ENCODE measurements around the gene TDRD7.

Gene TDRD7

DNA sequence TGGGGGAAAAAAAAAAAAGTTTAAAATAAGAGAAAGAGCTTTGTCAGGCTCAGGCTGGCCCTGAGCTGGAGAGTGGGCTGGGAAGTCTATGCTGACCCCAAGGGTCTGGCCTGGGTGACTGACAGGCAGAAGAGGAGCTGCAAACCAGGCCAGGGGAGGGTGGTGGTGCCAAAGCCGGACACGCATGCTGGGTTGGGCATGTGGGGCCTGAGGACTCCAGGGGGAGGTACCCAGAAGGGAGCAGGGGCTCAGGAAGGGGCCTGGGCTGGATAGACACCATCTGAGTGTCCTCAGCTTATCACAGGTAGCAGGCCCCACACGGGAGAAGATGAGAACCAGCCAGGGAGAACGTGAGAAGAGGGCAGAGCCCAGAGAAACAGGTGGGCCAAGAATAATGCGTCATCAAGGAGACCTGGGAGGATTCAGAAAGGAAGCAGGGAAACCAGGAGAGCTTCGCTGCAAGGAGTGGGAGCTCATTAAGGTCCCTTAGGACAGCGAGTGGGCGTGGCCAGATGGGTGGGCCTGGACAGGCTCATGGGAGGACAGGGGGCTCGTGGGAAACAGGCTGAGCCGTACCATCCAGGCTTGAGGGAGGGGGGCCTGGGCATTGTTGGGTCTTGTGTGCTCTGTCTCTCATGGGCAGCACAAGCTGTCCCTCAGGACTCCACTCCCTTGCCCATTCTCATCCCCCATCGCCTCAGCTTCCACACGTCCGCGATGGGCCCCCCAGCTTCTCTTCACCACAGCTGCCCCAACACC, 105.6 kb downstream of the TDRD7 start:
- TF ChIP-seq, protein P1, sequence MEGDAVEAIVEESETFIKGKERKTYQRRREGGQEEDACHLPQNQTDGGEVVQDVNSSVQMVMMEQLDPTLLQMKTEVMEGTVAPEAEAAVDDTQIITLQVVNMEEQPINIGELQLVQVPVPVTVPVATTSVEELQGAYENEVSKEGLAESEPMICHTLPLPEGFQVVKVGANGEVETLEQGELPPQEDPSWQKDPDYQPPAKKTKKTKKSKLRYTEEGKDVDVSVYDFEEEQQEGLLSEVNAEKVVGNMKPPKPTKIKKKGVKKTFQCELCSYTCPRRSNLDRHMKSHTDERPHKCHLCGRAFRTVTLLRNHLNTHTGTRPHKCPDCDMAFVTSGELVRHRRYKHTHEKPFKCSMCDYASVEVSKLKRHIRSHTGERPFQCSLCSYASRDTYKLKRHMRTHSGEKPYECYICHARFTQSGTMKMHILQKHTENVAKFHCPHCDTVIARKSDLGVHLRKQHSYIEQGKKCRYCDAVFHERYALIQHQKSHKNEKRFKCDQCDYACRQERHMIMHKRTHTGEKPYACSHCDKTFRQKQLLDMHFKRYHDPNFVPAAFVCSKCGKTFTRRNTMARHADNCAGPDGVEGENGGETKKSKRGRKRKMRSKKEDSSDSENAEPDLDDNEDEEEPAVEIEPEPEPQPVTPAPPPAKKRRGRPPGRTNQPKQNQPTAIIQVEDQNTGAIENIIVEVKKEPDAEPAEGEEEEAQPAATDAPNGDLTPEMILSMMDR (IDR thresholded peaks at IDR 0.05): no peak
- no peak for TF ChIP-seq ZFX (IDR thresholded peaks at IDR 0.05; ENCODE audit: borderline replicate concordance)
- H3K27ac ChIP-seq: no peak overlapping the region

DNA sequence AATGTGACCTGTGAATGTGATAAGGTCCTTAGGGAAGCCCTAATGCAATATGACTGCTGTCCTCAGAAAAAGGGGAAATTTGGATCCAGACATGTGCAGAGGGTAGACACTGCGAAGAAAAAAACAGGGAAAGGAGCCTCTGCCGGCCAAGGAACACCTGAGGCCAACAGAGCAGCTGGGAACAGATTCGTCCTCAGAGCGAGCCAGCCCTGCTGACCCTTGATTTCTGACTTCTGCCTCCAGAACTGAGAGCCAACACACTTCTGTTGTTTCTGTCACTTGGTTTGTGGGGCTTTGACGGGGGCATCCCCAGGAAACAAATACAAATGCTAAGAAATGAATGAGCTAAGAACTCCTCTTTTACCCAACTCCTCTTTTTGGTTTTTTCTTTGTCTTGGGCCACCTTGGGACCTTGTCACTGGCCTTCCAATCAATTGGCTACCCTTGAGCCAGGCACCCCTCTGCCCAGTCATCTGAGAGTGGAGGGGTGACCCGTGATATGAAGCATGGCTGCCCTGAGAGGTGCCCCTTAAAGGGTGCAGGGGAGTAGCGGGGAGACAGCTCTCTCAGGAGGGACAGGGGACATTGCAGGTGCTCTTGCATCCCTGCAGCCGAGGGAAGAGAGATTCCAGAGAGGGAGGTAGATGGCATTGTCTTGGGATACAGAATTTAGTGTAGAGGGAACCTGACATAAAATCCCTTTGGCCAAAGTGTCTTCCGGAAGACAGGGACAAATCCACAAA, 106.4 kb downstream of the TDRD7 start:
- TF ChIP-seq, protein P1 (IDR thresholded peaks at IDR 0.05): no peak
- TF ChIP-seq ZFX (IDR thresholded peaks at IDR 0.05; ENCODE audit: borderline replicate concordance): no peak

DNA sequence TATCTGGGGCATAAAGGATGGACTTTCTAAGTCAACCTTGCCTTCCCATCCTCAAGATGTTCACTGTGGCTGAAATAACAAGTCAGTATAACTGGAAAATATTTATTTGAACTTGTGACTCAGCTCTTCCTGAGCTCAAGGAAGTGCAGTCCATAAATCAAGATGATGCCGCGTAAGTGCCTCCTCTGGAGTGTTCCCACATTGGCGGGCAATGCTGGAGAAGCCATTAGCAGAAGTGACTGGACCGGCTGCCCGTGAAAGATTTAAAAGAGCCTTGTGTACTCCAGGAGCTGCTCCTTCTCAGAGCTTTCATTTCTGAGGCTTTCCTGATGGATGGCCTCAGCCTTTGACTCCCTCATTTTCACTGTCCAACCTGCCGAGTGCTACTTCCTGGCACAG, 107.0 kb downstream of the TDRD7 start:
- no peak overlapping the region for H3K27ac ChIP-seq
- TF ChIP-seq ZFX (IDR thresholded peaks at IDR 0.05; ENCODE audit: borderline replicate concordance): no peak
- TF ChIP-seq, protein P1 (IDR thresholded peaks at IDR 0.05): no peak

More for the DNA sequence above, 106.4 kb downstream of the TDRD7 start:
- no peak overlapping the region for H3K27ac ChIP-seq

DNA sequence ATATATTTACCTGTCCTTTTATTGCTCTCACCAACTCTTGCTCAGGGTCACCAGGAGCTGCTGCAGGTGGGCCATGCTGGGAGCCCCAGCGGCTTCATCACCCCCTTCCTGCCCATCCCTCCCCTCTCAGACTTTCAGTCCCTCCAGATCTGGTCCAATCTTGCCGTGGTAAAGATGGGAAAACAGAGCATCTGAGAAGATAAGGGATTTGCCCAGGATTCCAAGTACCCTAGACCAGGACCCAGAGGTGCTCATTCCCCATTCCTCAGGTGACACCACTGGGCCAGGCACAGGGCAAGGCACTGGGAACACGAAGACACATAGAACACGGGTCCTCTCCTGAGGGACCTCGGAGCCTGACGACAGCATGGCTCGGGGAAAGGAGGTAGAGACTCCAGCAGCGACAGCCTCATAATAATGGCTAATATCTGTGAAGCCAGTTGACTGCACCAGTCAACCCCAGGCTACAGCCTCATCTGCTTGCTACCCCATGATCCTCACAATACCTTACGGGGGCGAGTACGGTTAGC, 107.6 kb downstream of the TDRD7 start:
- TF ChIP-seq ZFX (IDR thresholded peaks at IDR 0.05; ENCODE audit: borderline replicate concordance): no peak
- TF ChIP-seq, protein P1 (IDR thresholded peaks at IDR 0.05): no peak
- H3K27ac ChIP-seq: no peak overlapping the region

DNA sequence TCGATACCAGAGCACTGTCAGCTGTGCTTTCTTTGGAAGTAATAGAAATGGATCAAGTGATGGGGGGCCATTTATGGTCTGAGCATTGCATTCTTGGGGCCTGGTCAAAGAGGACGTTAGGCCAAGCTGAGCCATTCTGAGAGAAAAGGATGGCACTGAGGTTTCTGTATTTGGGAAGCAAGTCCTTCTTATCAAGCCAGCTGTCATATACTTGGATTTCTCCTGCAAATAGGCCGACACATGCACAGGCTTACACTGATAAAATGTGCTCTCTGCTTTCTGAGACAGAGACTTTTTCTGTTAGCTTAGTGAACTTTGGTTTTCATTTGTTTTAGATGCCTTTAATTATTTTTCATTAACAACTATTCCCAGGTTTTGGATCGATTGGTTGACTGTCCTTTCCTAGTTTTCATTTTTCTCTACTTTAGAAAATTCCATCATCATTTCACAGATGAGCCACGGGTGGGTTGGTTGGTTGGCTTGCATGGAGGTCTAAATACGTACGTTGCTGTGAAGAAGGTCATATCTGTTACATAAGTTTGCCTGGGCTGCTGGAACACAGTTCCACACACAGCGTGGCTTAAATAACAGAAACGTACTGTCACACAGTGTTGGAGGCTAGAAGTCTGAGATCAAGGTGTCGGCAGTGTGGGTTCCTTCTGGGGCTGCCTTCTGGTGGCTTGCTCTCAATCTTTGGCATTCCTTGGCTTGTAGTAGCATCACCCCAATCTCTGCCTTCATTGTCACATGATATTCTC, 109.9 kb downstream of the TDRD7 start:
- H3K27ac ChIP-seq: no peak overlapping the region
- TF ChIP-seq ZFX (IDR thresholded peaks at IDR 0.05; ENCODE audit: borderline replicate concordance): no peak
- TF ChIP-seq, protein P1 (IDR thresholded peaks at IDR 0.05): no peak

DNA sequence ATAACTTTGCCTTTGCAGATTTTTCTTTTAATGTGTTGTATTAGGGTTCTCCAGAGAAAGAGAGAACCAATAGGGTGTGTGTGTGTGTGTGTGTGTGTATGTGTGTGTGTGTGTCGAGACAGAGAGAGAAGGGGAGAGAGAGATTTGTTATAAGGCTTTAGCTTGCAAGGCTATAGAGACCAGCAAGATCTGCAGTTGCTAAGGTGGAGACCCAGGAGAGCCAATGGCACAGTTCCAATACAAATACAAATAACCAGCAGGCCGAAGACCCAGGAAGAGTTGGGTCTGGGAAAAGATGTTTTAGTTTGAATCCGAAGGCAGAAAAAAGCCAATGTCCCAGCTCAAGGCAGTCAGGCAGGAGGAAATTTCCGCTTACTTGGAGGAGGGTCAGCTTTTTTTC, 112.5 kb downstream of the TDRD7 start:
- TF ChIP-seq, protein P1 (IDR thresholded peaks at IDR 0.05): no peak
- TF ChIP-seq ZFX (IDR thresholded peaks at IDR 0.05; ENCODE audit: borderline replicate concordance): no peak
- no peak overlapping the region for H3K27ac ChIP-seq

All from 22Rv1 (cell line).